Myocyte (in vitro differentiated cells): ENCODE results near the gene CELF2. TPM values are rescaled to one million over a fixed set of nuclear protein-coding genes. Genes with fewer than 3 reads are reported as not detected.
"Not testable (repeated sequence)": the region's sequence is repeated elsewhere in the genome, so short reads cannot be mapped to it uniquely, and the experiment has no call there.

Experiments
- DNase-seq: peaks from one replicate; pipeline ENCODE4 v3.0.0-alpha.2; 2012; ENCODE audit warnings: low read depth
- total RNA-seq: library from RNA; depleted of rRNA; stranded (reverse); fragments of >200 nt; gene quantifications from 2 replicates; pipeline ENCODE4 v1.2.3, GENCODE V29; 2014

Gene CELF2
- total RNA-seq, 1 donor from 2014 or later, result 71.0 TPM

GRCh38 chr10:11123892-11124291, 106.2 kb downstream of the CELF2 start:
- not testable (repeated sequence) for DNase-seq

DNA sequence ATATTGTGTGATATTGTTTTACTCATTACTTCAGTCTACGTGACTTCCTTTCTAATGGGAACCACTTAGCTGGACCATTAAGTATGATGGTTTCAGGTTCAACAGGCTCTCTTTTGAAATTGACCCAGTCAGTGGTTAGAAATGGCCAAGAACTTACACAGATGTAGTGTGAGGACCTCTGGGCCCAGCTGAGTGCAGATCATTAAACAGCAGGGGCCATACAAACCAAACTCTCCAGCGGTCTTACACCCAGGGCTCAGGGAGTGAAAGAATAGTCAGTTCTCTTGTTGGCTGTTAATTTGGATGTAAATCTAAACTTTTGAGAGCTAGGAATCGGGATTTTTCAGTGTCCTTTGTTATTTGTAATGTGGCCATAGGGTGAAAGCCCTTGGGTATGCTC, 107.3 kb downstream of the CELF2 start:
- DNase-seq, result no peak

- not testable (repeated sequence) for DNase-seq
Observed at GRCh38 chr10:11127017-11127416, 109.3 kb downstream of the CELF2 start.

DNA sequence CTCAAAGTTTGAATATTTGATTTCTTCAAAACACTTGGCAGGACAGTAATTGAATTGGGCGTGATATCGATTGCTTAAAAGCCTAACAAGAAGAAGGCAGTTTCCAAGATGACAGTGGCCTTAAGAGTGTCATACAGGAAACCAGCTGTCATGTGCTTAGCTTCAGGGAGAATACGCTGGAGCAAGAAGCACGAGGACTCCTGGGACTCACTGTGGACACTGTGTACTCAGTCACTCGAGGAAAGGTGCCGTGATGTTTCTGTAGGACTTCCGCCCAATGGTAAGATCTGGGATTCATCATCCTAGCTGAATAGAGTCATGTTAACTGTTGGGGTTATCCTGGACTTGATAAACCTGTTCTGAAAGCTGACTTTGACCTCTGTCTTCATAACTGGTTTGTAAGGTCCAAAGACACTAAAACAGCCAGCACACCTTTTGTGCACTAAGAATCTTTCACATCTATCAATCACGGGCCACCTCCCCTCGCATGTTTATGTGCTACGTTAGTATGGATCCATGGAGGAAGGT, 113.5 kb downstream of the CELF2 start:
- no peak for DNase-seq

- DNase-seq, result no peak
Observed at GRCh38 chr10:11134411-11134810, 116.7 kb downstream of the CELF2 start.

DNA sequence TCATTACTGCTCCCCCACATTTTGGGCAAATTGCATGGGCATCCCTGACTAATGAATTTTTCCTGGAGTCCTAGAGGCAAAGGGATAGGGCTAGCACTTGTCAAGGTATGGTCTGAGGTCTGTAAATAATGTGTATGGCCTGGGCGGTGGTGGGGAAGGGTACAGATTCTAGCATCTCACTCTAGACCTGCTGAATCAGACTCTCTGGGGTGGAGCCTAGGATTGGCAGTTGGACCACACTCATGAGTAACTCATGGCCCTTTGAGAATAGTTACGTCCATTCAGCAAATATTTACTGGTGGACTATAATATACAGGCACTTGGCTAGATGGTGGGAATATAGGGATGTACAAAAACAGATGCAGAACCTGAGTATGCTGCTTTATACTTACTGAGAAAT, 118.0 kb downstream of the CELF2 start:
- no peak for DNase-seq

- DNase-seq, result no peak
Observed at GRCh38 chr10:11138314-11139033, 120.8 kb downstream of the CELF2 start.

- DNase-seq, result no peak
Observed at GRCh38 chr10:11140963-11141362, 123.3 kb downstream of the CELF2 start.

GRCh38 chr10:11141571-11142091, 124.0 kb downstream of the CELF2 start:
- DNase-seq, result no peak

- DNase-seq, result no peak
Observed at GRCh38 chr10:11142777-11143176, 125.1 kb downstream of the CELF2 start.

DNA sequence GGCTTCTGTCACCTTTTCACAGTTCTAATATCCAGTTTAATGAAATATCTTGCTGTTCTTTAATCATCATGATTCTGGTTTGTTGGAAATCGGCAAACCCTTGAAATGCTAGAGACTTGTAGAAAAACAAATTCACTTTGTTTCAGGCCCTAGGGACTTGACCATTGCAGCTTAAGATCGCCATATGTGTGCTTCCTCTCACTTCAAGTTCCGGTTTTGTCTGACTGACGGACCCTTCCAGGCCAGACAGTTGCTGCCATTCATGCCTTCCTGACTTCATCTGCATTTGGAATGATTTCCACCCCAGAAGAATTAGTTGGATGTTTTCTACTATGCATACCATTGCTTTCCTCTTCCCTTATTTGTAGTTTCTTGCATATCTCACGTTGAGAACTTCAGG, 125.6 kb downstream of the CELF2 start:
- DNase-seq, result no peak

DNA sequence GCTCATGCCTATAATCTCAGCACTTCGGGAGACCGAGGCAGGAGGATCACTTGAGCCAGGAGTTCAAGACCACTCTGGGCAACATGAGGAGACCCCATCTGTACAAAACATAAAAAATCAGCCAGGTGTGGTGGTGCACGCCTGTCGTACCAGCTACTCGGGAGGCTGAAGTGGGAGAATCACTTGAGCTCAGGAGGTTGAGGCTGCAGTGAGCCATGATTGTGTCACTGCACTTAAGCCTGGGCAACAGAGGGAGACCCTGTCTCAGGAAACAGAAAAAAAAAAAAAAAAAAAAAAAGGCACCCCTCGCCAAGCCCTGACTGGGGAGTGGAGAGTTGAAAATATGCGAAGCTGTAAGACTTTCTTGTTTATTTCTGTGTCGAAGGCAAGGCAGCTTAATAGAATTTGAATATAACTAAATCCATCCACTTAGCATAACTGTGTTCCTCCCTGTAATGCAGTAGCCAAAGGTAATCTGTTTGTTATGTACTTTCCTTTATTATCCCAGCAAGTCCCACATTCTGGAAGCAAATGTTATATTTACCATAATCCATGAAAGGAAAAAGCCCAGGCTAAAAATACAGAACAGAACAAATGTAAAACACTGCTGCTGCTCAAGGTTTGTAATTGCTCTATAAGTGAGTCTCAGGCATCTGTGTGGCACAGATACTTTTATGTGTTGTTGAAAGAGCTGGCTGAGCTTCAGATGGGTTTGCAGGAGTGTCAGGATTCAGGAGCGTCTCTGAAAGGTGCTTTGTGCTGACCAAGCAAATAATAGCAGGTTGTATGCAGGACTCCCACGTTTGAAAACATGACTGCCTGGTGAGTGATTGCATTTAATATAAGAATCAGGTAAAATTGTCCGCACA, 127.2 kb downstream of the CELF2 start:
- DNase-seq, result no peak

DNA sequence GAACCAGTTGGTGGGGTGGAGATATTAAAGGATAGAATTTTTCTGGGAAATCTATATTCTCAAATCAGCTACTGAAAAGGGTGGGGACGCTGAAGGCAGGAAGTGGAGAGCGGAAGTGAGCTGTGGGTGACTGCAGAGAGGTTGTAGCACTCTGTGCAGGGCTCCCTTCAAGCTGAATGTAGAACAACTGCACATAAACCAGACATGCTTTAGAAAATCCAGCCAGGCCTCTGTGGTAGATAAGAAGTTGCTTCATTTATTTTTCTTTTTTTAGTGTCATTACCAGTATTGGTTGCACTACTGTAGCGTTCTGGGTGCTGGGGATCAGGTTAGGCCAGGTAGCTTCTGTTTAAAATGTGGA, 127.8 kb downstream of the CELF2 start:
- no peak for DNase-seq

- peak; percentile 51 for DNase-seq
Observed at GRCh38 chr10:11146402-11147171, 128.9 kb downstream of the CELF2 start.

- no peak for DNase-seq
Observed at GRCh38 chr10:11147722-11148121, 130.1 kb downstream of the CELF2 start.

DNA sequence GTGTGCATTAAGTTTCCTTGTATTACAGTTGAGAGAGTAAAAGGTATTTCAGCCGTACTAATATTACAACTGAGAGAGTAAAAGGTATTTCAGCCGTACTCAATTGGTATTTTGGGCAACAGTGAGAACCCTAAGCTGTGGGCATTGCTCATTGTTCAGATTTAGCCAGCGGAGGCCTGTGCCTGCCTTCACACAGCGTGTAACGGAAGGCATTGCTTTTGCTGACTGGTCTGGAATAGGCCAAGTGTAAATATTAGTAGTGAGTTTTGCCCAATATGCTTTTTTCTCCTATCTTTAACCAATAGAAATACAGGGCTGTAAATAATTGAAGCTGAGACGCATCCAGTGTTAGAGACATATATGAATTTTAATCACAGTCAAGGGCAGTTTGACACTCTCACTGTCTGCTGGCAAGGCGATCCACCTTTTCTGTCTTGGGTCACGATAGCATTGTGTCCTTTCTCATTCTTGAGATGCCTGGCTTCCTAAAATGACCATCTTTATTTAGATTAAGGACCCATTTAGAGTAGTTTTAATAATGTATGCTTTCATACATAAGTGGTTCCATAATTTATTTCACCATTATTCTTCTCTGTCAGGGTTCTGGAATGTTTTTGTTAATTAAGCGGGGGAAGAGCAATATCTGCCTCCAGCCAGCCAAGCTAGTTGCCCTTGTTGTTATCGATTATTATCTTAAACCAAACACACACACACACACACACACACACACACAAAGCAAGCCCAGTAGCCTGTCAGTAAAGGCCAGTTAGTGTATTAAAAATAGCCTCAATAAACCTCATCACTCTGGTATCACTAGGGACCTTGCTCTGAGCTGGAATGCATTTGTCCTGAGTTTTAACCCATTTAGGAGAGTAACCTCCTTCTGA, 130.7 kb downstream of the CELF2 start:
- DNase-seq, result peak; percentile 57

GRCh38 chr10:11149807-11150141, 132.1 kb downstream of the CELF2 start:
- no peak for DNase-seq

GRCh38 chr10:11150231-11150731, 132.6 kb downstream of the CELF2 start:
- DNase-seq, result no peak

- no peak for DNase-seq
Observed at GRCh38 chr10:11150879-11151415, 133.3 kb downstream of the CELF2 start.

- no peak for DNase-seq
Observed at GRCh38 chr10:11152801-11153200, 135.1 kb downstream of the CELF2 start.
